Loucy (cell line): Measurements from ENCODE around the gene MAP3K5.

ENCODE experiments used
- H2AFZ ChIP-seq: fragments of 200-600 bp; sonication (generic); 2 replicates; pipeline ENCODE4 v1.6.0; 2016; ENCODE audit warnings: antibody characterized with exemption, mild to moderate bottlenecking, low read length, moderate library complexity
- H3F3A ChIP-seq: fragments of 200-600 bp; 2 replicates; pipeline ENCODE4 v1.6.0; 2016; ENCODE audit warnings: antibody characterized with exemption, low read depth, mild to moderate bottlenecking
- H3K27me3 ChIP-seq: fragments of 200-600 bp; sonication (generic); 2 replicates; pipeline ENCODE4 v1.6.1; 2014; ENCODE audit warnings: low read length, mild to moderate bottlenecking; ENCODE audit not compliant: insufficient read depth, poor library complexity, severe bottlenecking
- H3K36me3 ChIP-seq: fragments of 200-600 bp; sonication (generic); 2 replicates; pipeline ENCODE4 v1.6.1; 2016; ENCODE audit warnings: low read length; ENCODE audit not compliant: insufficient read depth
- H3K4me1 ChIP-seq: fragments of 200-600 bp; sonication (generic); 2 replicates; pipeline ENCODE4 v1.5.1; 2014; ENCODE audit warnings: low read length, mild to moderate bottlenecking; ENCODE audit not compliant: insufficient read depth, poor library complexity, severe bottlenecking
- H3K4me2 ChIP-seq: fragments of 200-600 bp; sonication (generic); 2 replicates; pipeline ENCODE4 v1.6.0; 2014; ENCODE audit warnings: antibody characterized with exemption, low read length, low read depth, mild to moderate bottlenecking; ENCODE audit not compliant: poor library complexity, severe bottlenecking
- H3K4me3 ChIP-seq: fragments of 200-600 bp; sonication (generic); 2 replicates; pipeline ENCODE4 v1.5.1; 2014; ENCODE audit warnings: low read length, mild to moderate bottlenecking, mixed read lengths; ENCODE audit not compliant: poor library complexity, severe bottlenecking
- H3K79me2 ChIP-seq: fragments of 200-600 bp; sonication (generic); 2 replicates; pipeline ENCODE4 v1.6.1; 2014; ENCODE audit warnings: low read length; ENCODE audit not compliant: insufficient read depth
- H3K9ac ChIP-seq: fragments of 200-600 bp; sonication (generic); 2 replicates; pipeline ENCODE4 v1.6.0; 2014; ENCODE audit warnings: mild to moderate bottlenecking, low read depth, low read length, moderate library complexity; ENCODE audit not compliant: poor library complexity, severe bottlenecking
- H3K9me2 ChIP-seq: fragments of 200-600 bp; sonication (generic); replicated peaks from 2 replicates; pipeline ENCODE4 v1.6.1; 2016; ENCODE audit warnings: low read depth, low read length, mixed read lengths
- H3K9me3 ChIP-seq: fragments of 200-600 bp; sonication (generic); 2 replicates; pipeline ENCODE4 v1.6.1; 2014; ENCODE audit warnings: mild to moderate bottlenecking, antibody characterized with exemption, low read length, low read depth; ENCODE audit not compliant: insufficient read depth
- H4K20me1 ChIP-seq: fragments of 200-600 bp; sonication (generic); 2 replicates; pipeline ENCODE4 v1.6.0; 2014; ENCODE audit warnings: antibody characterized with exemption, low read length, mild to moderate bottlenecking; ENCODE audit not compliant: insufficient read depth, poor library complexity, severe bottlenecking
- EZH2phosphoT487 ChIP-seq: fragments of 200-600 bp; IDR thresholded peaks from 2 replicates; pipeline ENCODE4 v1.6.1; 2018; ENCODE audit warnings: antibody characterized with exemption, mild to moderate bottlenecking, moderate library complexity, borderline replicate concordance
- TF ChIP-seq, protein P1 (sequence below): fragments of 200-600 bp; sonication (generic); conservative IDR thresholded peaks from 2 replicates; pipeline ENCODE4 v1.5.1; 2014; ENCODE audit warnings: mild to moderate bottlenecking, antibody characterized with exemption, low read length

The MAP3K5 gene

DNA sequence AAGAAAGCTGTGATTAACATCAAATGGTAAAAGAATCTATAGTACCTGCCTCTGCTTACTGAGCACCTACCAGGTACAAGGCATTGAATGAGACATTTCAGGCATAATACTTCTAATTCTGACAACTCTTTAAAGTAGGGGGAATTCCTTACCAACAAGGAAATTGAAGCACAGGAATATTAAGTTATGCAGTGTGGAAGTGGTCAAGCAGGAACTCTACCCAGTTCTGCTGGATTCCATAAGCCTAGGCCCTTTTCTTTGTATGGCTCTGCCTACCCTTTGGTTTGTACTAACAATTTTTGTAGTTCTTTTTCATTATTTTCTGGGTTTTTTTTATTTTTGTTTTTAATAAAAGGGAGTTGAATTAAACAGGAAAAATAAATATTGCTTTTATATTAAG lies 114.5 kb downstream of the MAP3K5 start:
- no peak overlapping the region for H3K4me2 ChIP-seq
- no peaks in the 10 kb centered on the region for H3K27me3 ChIP-seq
- H3K9me2 ChIP-seq = no peaks in the 10 kb centered on the region
- H3K9me3 ChIP-seq = no peaks in the 10 kb centered on the region
- no peak overlapping the region for H2AFZ ChIP-seq
- H3K79me2 ChIP-seq = no peaks in the 10 kb centered on the region
- no peaks in the 10 kb centered on the region for H4K20me1 ChIP-seq
- no peak overlapping the region for H3K4me3 ChIP-seq
- H3K4me1 ChIP-seq = no peaks in the 10 kb centered on the region
- no peaks in the 10 kb centered on the region for H3F3A ChIP-seq
- H3K9ac ChIP-seq = no peak overlapping the region
- TF ChIP-seq, protein P1, sequence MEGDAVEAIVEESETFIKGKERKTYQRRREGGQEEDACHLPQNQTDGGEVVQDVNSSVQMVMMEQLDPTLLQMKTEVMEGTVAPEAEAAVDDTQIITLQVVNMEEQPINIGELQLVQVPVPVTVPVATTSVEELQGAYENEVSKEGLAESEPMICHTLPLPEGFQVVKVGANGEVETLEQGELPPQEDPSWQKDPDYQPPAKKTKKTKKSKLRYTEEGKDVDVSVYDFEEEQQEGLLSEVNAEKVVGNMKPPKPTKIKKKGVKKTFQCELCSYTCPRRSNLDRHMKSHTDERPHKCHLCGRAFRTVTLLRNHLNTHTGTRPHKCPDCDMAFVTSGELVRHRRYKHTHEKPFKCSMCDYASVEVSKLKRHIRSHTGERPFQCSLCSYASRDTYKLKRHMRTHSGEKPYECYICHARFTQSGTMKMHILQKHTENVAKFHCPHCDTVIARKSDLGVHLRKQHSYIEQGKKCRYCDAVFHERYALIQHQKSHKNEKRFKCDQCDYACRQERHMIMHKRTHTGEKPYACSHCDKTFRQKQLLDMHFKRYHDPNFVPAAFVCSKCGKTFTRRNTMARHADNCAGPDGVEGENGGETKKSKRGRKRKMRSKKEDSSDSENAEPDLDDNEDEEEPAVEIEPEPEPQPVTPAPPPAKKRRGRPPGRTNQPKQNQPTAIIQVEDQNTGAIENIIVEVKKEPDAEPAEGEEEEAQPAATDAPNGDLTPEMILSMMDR = no peak
- TF ChIP-seq EZH2phosphoT487 = no peak
- no peaks in the 10 kb centered on the region for H3K36me3 ChIP-seq

DNA sequence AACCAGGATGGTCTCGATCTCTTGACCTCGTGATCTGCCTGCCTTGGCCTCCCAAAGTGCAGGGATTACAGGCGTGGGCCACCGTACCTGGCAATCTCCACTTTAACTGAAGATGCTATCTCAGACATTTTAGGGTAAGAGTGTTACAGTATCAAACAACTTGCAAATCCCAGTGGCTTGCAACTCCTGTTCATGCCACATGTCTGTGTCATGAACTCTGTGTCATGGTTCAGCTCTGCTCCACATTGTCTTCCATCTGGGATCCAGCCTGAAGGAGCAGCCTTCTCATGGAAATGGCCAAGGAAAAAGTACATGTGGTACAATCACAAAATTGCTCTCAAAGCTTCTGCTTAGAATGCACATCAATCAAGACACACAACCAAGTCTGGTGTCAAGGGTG lies 114.9 kb downstream of the MAP3K5 start:
- Histone ChIP-seq H3K4me2 (no peak overlapping the region), H3K27me3 (no peaks in the 10 kb centered on the region), H3K79me2 (no peaks in the 10 kb centered on the region)

GRCh38 chr6:136676075-136676474 lies 116.2 kb downstream of the MAP3K5 start:
- Histone ChIP-seq H4K20me1 (no peaks in the 10 kb centered on the region), H2AFZ (no peak overlapping the region), H3K9me2 (no peaks in the 10 kb centered on the region), H3F3A (no peaks in the 10 kb centered on the region), H3K4me1 (no peaks in the 10 kb centered on the region), H3K9me3 (no peaks in the 10 kb centered on the region), H3K79me2 (no peaks in the 10 kb centered on the region), H3K9ac (no peak overlapping the region), H3K4me2 (no peak overlapping the region), H3K4me3 (no peak overlapping the region), H3K27me3 (no peaks in the 10 kb centered on the region), H3K36me3 (no peaks in the 10 kb centered on the region)
- no peak for TF ChIP-seq EZH2phosphoT487
- TF ChIP-seq, protein P1 = no peak

More for the DNA sequence above, 114.9 kb downstream of the MAP3K5 start:
- Histone ChIP-seq H3K9me3 (no peaks in the 10 kb centered on the region), H3F3A (no peaks in the 10 kb centered on the region), H3K4me1 (no peaks in the 10 kb centered on the region), H3K4me3 (no peak overlapping the region), H3K36me3 (no peaks in the 10 kb centered on the region), H4K20me1 (no peaks in the 10 kb centered on the region), H2AFZ (no peak overlapping the region), H3K9me2 (no peaks in the 10 kb centered on the region), H3K9ac (no peak overlapping the region)
- TF ChIP-seq, protein P1 = no peak
- TF ChIP-seq EZH2phosphoT487 = no peak
